ENCODE results near the gene APOO. TPM values are rescaled to one million over a fixed set of nuclear protein-coding genes. Genes with fewer than 3 reads are reported as not detected.

APOO gene
- total RNA-seq, 2 experiments from 2014 or later = 28.3 to 33.1 TPM

Other genes with a start within 250 kb of the APOO start
- gene PRDX4, start 240.4 kb downstream of the APOO start, total RNA-seq = 10 to 100 TPM; 29.3 to 32.3 TPM
- gene ACOT9, start 164.7 kb downstream of the APOO start, total RNA-seq = 10 to 100 TPM; 23.5 to 29.0 TPM
- gene SAT1, start 124.8 kb downstream of the APOO start, total RNA-seq = 10 to 100 TPM; 83.4 to 87.5 TPM
- gene CXorf58, start 68 bp upstream of the APOO start, total RNA-seq = under 1 TPM; 0.21 to 0.31 TPM
- 10 to 100 TPM; 10.1 to 11.1 TPM for gene KLHL15, start 119.2 kb upstream of the APOO start, total RNA-seq
- gene EIF2S3, start 147.0 kb upstream of the APOO start, total RNA-seq = 100 to 1,000 TPM; 187 to 197 TPM
- 10 to 100 TPM; 44.4 to 44.5 TPM for gene ZFX, start 241.8 kb upstream of the APOO start, total RNA-seq

Data from activated CD8-positive, alpha-beta T cell treated with anti-CD3 and anti-CD28 coated beads, Interleukin-2, amount 10 ng/mL, durations not matched to agents 7 days and 5 days (primary cell).